Glomerular endothelial cell (primary cell): ENCODE measurements around the gene VNN1. TPM values are rescaled to one million over a fixed set of nuclear protein-coding genes. Genes with fewer than 3 reads are reported as not detected.

ENCODE experiments used
- DNase-seq: peaks from one replicate; pipeline ENCODE4 v3.0.0-alpha.2; 2011; ENCODE audit warnings: low read depth, low spot score; ENCODE audit errors: extremely low read depth
- total RNA-seq: library from RNA; depleted of rRNA; stranded (reverse); fragments of >200 nt; gene quantifications from 2 replicates; pipeline ENCODE4 v1.2.3, GENCODE V29; 2015

VNN1 gene
- total RNA-seq, result 0.06 and 0.19 TPM in 2 replicates

- no peak for DNase-seq
Observed at GRCh38 chr6:132713352-132714134, at the start of gene VNN1. Gene VNN1, minus strand, starts transcription at chr6:132714055. Its CDS starts 20 bp downstream, at chr6:132714035.

GRCh38 chr6:132763269-132763668 is 49.4 kb upstream of the VNN1 start:
- DNase-seq, result no peak

- no peak for DNase-seq
Observed at GRCh38 chr6:132760256-132760655, 46.4 kb upstream of the VNN1 start.

GRCh38 chr6:132758689-132759088 is 44.8 kb upstream of the VNN1 start:
- DNase-seq, result no peak

GRCh38 chr6:132752255-132752654 is 38.4 kb upstream of the VNN1 start:
- DNase-seq, result no peak

- no peak for DNase-seq
Observed at GRCh38 chr6:132751828-132752227, 38.0 kb upstream of the VNN1 start.

- no peak for DNase-seq
Observed at GRCh38 chr6:132751306-132751705, 37.5 kb upstream of the VNN1 start.

GRCh38 chr6:132750455-132751248 is 36.8 kb upstream of the VNN1 start:
- DNase-seq, result no peak

GRCh38 chr6:132749111-132749510 is 35.3 kb upstream of the VNN1 start:
- no peak for DNase-seq

GRCh38 chr6:132748446-132748845 is 34.6 kb upstream of the VNN1 start:
- DNase-seq, result no peak

- DNase-seq, result no peak
Observed at GRCh38 chr6:132746048-132746447, 32.2 kb upstream of the VNN1 start.

- DNase-seq, result no peak
Observed at GRCh38 chr6:132742495-132742894, 28.6 kb upstream of the VNN1 start.

GRCh38 chr6:132741281-132741680 is 27.4 kb upstream of the VNN1 start:
- DNase-seq, result no peak

- DNase-seq, result no peak
Observed at GRCh38 chr6:132736239-132736638, 22.4 kb upstream of the VNN1 start.

- DNase-seq, result no peak
Observed at GRCh38 chr6:132734694-132735236, 20.9 kb upstream of the VNN1 start.

- DNase-seq, result no peak
Observed at GRCh38 chr6:132733814-132734213, 20.0 kb upstream of the VNN1 start.

- no peak for DNase-seq
Observed at GRCh38 chr6:132733283-132733682, 19.4 kb upstream of the VNN1 start.

GRCh38 chr6:132731086-132731485 is 17.2 kb upstream of the VNN1 start:
- no peak for DNase-seq

- no peak for DNase-seq
Observed at GRCh38 chr6:132730560-132730959, 16.7 kb upstream of the VNN1 start.

- no peak for DNase-seq
Observed at GRCh38 chr6:132728616-132729015, 14.8 kb upstream of the VNN1 start.

- no peak for DNase-seq
Observed at GRCh38 chr6:132726608-132726975, 12.7 kb upstream of the VNN1 start.
